Measurements from ENCODE around the gene VMAC. TPM values are rescaled to one million over a fixed set of nuclear protein-coding genes. Genes with fewer than 3 reads are reported as not detected.

The VMAC gene
- total and polyA plus RNA-seq, 2 donors (not counting 3 experiments of a cell fraction or from before 2014, with no cell fraction given) = 4.7 to 6.9 TPM

DNA sequence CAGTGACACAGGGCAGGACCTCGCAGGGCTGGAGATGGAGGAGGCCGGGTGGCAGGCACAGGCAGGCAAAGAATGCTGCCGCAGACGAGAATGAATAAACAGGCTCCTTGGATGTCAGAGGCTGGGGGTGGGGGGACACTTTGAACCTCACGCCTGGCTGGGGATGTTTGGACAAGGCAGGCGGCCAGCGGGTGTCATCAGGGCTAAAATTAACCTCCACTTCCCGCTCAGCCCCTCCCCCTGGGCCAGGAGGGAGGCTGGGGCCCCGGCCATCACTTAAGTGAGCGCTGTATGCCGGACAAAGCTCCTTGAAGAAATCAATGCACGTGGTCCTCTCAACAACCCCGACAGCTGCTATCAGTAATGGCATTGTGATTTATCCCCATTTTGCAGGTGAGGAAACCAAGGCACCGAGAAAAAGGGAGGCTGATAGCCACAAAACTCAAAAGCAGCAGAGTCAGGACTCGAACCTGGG lies 24.0 kb upstream of the VMAC start:
- H3K9ac ChIP-seq (replicated peaks; ENCODE audit: extremely low read depth, insufficient read depth, low read length) = no peak overlapping the region
- no peaks in the 10 kb centered on the region for H3K9me1 ChIP-seq (replicated peaks; ENCODE audit: control insufficient read depth, extremely low read depth, insufficient read depth, low read length)
- no peak overlapping the region for H3K27ac ChIP-seq (ENCODE audit: insufficient read depth, low read depth, low read length)
- no TSS peak for BruUV-seq (replicated peaks)
- no peaks in the 10 kb centered on the region for H4K20me1 ChIP-seq (replicated peaks; ENCODE audit: control insufficient read depth, extremely low read depth, insufficient read depth, low read length)
- H3K9me3 ChIP-seq (replicated peaks; ENCODE audit: control insufficient read depth, insufficient read depth, low read length) = no peaks in the 10 kb centered on the region
- DNase-seq (ENCODE audit: low read depth, low spot score) = no peak
- no peaks in the 10 kb centered on the region for H3K79me2 ChIP-seq (ENCODE audit: control insufficient read depth, insufficient read depth, low read length)
- H3K36me3 ChIP-seq (ENCODE audit: control insufficient read depth in 2 of 2, extremely low read depth in 1 of 2, insufficient read depth in 2 of 2, low read length in 2 of 2) = no peaks in the 10 kb centered on the region
- H3K4me3 ChIP-seq (replicated peaks in 1 of 3; ENCODE audit: insufficient read depth in 1 of 3, low read depth in 1 of 3, low read length in 3 of 3) = no peak overlapping the region
- FAIRE-seq = no peak
- no peak overlapping the region for H2AFZ ChIP-seq (ENCODE audit: low read depth, low read length)
- no peak for TF ChIP-seq POLR2A (IDR thresholded peaks at IDR 0.05; ENCODE audit: low read depth, low read length)
- TF ChIP-seq FOS (IDR thresholded peaks at IDR 0.05; ENCODE audit: borderline replicate concordance, insufficient read depth, low read length) = no peak
- no peak for TF ChIP-seq MYC (IDR thresholded peaks at IDR 0.05; ENCODE audit: low read depth, low read length)
- TF ChIP-seq, protein P1, sequence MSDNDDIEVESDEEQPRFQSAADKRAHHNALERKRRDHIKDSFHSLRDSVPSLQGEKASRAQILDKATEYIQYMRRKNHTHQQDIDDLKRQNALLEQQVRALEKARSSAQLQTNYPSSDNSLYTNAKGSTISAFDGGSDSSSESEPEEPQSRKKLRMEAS (IDR thresholded peaks at IDR 0.05; ENCODE audit: insufficient read depth, insufficient read length) = no peak
- no peak for TF ChIP-seq JUN (IDR thresholded peaks at IDR 0.05; ENCODE audit: borderline replicate concordance, insufficient read depth, insufficient read length, low read depth)
- no peak for TF ChIP-seq POLR2AphosphoS5 (IDR thresholded peaks at IDR 0.05; ENCODE audit: insufficient read depth, low read depth, low read length)
- TF ChIP-seq GATA2 (IDR thresholded peaks at IDR 0.05; ENCODE audit: insufficient read depth, insufficient read length, low read depth, low read length) = no peak
- TF ChIP-seq, protein P2, sequence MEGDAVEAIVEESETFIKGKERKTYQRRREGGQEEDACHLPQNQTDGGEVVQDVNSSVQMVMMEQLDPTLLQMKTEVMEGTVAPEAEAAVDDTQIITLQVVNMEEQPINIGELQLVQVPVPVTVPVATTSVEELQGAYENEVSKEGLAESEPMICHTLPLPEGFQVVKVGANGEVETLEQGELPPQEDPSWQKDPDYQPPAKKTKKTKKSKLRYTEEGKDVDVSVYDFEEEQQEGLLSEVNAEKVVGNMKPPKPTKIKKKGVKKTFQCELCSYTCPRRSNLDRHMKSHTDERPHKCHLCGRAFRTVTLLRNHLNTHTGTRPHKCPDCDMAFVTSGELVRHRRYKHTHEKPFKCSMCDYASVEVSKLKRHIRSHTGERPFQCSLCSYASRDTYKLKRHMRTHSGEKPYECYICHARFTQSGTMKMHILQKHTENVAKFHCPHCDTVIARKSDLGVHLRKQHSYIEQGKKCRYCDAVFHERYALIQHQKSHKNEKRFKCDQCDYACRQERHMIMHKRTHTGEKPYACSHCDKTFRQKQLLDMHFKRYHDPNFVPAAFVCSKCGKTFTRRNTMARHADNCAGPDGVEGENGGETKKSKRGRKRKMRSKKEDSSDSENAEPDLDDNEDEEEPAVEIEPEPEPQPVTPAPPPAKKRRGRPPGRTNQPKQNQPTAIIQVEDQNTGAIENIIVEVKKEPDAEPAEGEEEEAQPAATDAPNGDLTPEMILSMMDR (IDR thresholded peaks at IDR 0.05; ENCODE audit: extremely low read depth in 1 of 2, insufficient read depth in 1 of 2, low read depth in 1 of 2, low read length in 2 of 2) = no peak
- TF ChIP-seq EZH2 (IDR thresholded peaks at IDR 0.05; ENCODE audit: borderline replicate concordance, low read depth, low read length, severe bottlenecking) = no peak
- intact Hi-C loops (cut with micrococcal nuclease) = no loop called here
- ChIA-PET POLR2A (no interaction called here), CTCF (interaction anchor here (1.1 kb wide), 1 partner anchor 77 kb away, joined by 3 read pairs; no protein-coding TSS in a partner anchor)
- dilution Hi-C loops (cut with MboI; ENCODE audit: extremely low pct_ligation_motif_present, low sequenced_read_pairs) = no loop called here
- peaks cover 0 to 3% of the 10 kb centered on the region in 2 experiments for H3K27me3 ChIP-seq (ENCODE audit: control insufficient read depth in 2 of 2, insufficient read depth in 2 of 2, low read length in 2 of 2)
- H3K4me2 ChIP-seq (ENCODE audit: insufficient read depth, low read length) = no peak overlapping the region
- H3K4me1 ChIP-seq (ENCODE audit: control insufficient read depth, extremely low read depth, insufficient read depth, low read length) = no peaks in the 10 kb centered on the region
